ENCODE data around the gene SSTR5. TPM values are rescaled to one million over a fixed set of nuclear protein-coding genes. Genes with fewer than 3 reads are reported as not detected.

The SSTR5 gene
- total RNA-seq, 1 donor from 2014 or later = 1.3 TPM

DNA sequence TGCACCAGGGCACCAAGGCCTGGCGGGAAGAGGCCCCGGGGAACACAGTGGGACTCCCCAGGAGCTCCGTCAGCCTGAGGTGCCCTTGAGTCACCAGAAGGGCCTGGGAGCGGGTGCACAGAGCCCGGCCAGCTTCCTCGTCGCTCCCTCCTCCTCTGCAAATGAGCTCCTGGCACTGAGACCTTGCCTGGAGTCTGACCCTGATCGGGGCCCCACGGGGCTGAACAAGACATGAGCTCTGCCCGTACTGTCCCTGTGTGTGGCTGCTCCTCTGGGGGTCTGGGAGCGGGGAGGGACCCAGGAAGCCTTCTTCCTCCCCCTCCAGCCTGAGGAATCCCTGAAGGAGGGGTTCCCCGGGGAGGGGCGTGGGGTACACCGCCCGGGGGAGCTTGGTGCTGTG is 36.4 kb upstream of the SSTR5 start:
- no peak for DNase-seq
- Mint-ChIP-seq H3K9me3 (ENCODE audit: unreplicated experiment) (peaks cover 2% of the 10 kb centered on the region), H3K36me3 (ENCODE audit: unreplicated experiment) (no peaks in the 10 kb centered on the region), H3K27ac (ENCODE audit: unreplicated experiment) (no peak overlapping the region), H3K27me3 (ENCODE audit: unreplicated experiment) (no peaks in the 10 kb centered on the region), H3K4me1 (ENCODE audit: low read depth, unreplicated experiment) (no peaks in the 10 kb centered on the region), H3K4me3 (ENCODE audit: unreplicated experiment) (no peak overlapping the region)
- TF ChIP-seq, protein P1, sequence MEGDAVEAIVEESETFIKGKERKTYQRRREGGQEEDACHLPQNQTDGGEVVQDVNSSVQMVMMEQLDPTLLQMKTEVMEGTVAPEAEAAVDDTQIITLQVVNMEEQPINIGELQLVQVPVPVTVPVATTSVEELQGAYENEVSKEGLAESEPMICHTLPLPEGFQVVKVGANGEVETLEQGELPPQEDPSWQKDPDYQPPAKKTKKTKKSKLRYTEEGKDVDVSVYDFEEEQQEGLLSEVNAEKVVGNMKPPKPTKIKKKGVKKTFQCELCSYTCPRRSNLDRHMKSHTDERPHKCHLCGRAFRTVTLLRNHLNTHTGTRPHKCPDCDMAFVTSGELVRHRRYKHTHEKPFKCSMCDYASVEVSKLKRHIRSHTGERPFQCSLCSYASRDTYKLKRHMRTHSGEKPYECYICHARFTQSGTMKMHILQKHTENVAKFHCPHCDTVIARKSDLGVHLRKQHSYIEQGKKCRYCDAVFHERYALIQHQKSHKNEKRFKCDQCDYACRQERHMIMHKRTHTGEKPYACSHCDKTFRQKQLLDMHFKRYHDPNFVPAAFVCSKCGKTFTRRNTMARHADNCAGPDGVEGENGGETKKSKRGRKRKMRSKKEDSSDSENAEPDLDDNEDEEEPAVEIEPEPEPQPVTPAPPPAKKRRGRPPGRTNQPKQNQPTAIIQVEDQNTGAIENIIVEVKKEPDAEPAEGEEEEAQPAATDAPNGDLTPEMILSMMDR (IDR thresholded peaks at IDR 0.05; ENCODE audit: partially characterized antibody, unreplicated experiment) = no peak

DNA sequence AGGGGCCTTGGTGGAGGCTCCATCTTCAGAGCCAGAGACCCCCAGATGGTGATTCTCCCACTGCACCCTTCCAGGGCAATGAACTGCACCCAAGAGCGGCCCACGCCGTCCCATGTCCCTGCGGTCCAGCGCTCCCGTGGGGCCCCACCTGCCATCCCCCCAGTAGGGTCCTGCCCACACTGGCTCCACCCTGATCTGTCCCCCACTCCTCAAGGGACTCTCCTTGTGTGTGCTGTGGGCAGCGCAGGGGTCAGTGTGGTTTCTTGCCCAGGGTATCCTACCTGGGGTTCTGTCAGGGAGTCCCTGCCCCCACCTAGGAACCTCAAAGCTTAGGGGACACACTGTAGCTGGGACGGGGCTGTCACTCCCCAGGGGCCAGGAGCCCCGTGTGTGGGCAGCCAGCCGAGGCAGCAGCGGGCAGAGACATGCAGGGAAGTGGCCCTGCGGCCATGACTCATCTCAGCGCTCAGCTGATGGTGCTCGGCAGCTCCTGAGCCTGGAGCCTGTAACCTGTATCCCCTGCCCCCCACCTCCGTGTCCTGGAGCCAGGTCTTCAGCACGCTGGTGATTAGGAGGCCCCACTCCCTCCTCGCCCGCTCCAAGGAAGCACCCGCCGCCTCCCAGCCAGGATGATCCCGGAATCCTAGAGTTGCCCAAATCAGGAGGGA is 35.7 kb upstream of the SSTR5 start:
- H3K4me1 Mint-ChIP-seq (ENCODE audit: low read depth, unreplicated experiment) = no peaks in the 10 kb centered on the region
- TF ChIP-seq, protein P1 (IDR thresholded peaks at IDR 0.05; ENCODE audit: partially characterized antibody, unreplicated experiment) = no peak
- H3K9me3 Mint-ChIP-seq (ENCODE audit: unreplicated experiment) = peaks cover 3% of the 10 kb centered on the region
- DNase-seq = no peak
- H3K27ac Mint-ChIP-seq (ENCODE audit: unreplicated experiment) = no peak overlapping the region
- peaks cover 3% of the 10 kb centered on the region for H3K27me3 Mint-ChIP-seq (ENCODE audit: unreplicated experiment)
- no peak overlapping the region for H3K4me3 Mint-ChIP-seq (ENCODE audit: unreplicated experiment)
- H3K36me3 Mint-ChIP-seq (ENCODE audit: unreplicated experiment) = peaks cover 2% of the 10 kb centered on the region

DNA sequence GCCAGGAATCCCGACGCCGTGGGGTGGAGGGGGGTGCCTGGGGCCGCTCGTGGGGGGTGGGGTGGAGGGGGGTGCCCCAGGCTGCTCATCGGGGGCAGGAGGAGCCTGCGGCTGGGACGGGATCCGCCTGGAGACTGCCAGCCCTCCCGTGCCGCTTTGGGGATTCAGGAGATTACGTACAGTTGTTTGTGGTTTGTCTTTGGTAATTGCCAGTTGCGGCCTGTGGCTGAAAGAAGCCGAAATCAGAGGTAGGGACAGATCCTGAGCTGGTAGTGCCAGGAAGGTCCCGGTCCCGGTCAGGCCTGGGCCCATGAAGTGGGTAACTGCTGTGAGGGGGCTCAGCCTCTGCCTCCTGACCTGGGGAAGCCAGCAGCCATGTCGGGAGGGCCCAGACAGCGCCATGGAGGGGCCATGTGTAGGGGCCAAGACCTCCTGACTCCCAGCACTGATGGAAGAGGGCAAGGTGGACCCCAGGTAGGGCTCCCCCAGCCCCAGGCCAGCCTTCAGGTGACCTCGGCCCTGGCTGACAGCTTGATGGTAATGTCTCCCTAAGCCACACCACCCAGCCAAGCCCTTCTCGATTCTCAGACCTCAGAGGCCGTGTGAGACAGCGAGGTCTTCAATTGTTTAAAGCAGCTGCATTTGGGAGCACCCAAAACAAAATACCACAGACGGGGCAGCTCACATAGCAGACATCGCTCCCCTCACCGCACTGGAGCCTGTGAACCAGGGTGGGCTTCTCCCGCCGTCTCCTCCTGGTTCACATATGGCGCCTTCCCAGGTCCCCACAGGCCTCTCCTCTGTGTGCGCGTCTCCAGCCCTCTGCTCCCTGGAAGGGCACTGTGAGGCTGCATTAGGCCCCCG is 34.9 kb upstream of the SSTR5 start:
- DNase-seq = no peak
- H3K36me3 Mint-ChIP-seq (ENCODE audit: unreplicated experiment) = peaks cover 10% of the 10 kb centered on the region
- no peak overlapping the region for H3K27ac Mint-ChIP-seq (ENCODE audit: unreplicated experiment)
- TF ChIP-seq, protein P1 (IDR thresholded peaks at IDR 0.05; ENCODE audit: partially characterized antibody, unreplicated experiment) = no peak
- H3K27me3 Mint-ChIP-seq (ENCODE audit: unreplicated experiment) = peaks cover 7% of the 10 kb centered on the region
- H3K4me1 Mint-ChIP-seq (ENCODE audit: low read depth, unreplicated experiment) = no peaks in the 10 kb centered on the region
- no peak overlapping the region for H3K4me3 Mint-ChIP-seq (ENCODE audit: unreplicated experiment)
- H3K9me3 Mint-ChIP-seq (ENCODE audit: unreplicated experiment) = peaks cover 9% of the 10 kb centered on the region

DNA sequence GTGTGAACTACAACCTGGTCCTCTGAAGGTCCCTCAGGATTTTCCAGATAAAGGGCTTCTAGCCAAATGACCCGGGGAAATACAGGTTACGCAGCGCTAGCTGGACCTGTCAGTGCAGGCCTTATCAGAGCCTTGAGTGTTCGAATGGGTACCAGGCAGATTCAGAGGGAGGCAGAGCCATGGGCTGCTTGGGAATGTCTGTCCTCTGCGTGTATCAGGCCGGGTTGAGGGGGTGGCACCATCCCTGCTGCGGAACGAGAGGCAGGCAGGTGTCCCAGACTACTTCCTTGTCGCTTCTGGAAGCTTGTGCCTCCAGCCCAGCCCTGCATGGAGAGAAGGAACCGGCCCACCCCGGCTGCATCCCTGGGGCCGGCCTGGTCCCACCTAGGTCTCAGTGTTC is 33.6 kb upstream of the SSTR5 start:
- Mint-ChIP-seq H3K36me3 (ENCODE audit: unreplicated experiment) (peaks cover 10% of the 10 kb centered on the region), H3K4me1 (ENCODE audit: low read depth, unreplicated experiment) (no peaks in the 10 kb centered on the region), H3K9me3 (ENCODE audit: unreplicated experiment) (peaks cover 9% of the 10 kb centered on the region), H3K27ac (ENCODE audit: unreplicated experiment) (no peak overlapping the region), H3K27me3 (ENCODE audit: unreplicated experiment) (peaks cover 7% of the 10 kb centered on the region), H3K4me3 (ENCODE audit: unreplicated experiment) (no peak overlapping the region)
- no peak for DNase-seq
- TF ChIP-seq, protein P1 (IDR thresholded peaks at IDR 0.05; ENCODE audit: partially characterized antibody, unreplicated experiment) = no peak

DNA sequence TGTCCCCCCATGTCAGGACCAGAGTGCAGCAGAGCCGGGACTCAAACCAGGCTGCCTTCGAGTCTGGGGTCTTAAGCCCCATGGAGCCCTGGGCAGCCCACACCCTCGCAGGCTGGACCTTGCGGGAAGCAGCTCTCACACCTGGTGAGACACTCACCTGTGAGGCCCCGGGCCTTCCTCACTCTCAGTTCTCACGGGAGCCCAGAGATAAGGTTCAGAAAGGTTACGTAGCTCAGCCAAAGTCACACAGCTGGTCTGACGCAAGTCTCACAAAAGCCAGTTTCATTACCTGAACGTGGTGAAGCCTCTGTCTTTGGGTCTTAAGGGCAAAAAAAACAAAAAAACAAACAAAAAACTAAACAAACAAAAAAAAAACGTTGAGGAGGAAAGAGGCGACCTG is 32.8 kb upstream of the SSTR5 start:
- H3K4me1 Mint-ChIP-seq (ENCODE audit: low read depth, unreplicated experiment) = no peaks in the 10 kb centered on the region
- H3K9me3 Mint-ChIP-seq (ENCODE audit: unreplicated experiment) = peaks cover 9% of the 10 kb centered on the region
- H3K4me3 Mint-ChIP-seq (ENCODE audit: unreplicated experiment) = no peak overlapping the region
- H3K27me3 Mint-ChIP-seq (ENCODE audit: unreplicated experiment) = peaks cover 7% of the 10 kb centered on the region
- H3K27ac Mint-ChIP-seq (ENCODE audit: unreplicated experiment) = no peak overlapping the region
- TF ChIP-seq, protein P1 (IDR thresholded peaks at IDR 0.05; ENCODE audit: partially characterized antibody, unreplicated experiment) = no peak
- H3K36me3 Mint-ChIP-seq (ENCODE audit: unreplicated experiment) = peaks cover 10% of the 10 kb centered on the region
- no peak for DNase-seq
